ENCODE results near the gene HTT.
A peak's percentile ranks its signal among the peaks of the same experiment; 100 is the strongest.
"Not testable (repeated sequence)": the region's sequence is repeated elsewhere in the genome, so short reads cannot be mapped to it uniquely, and the experiment has no call there.

The HTT gene

GRCh38 chr4:3083732-3084131 is 9.3 kb downstream of the HTT start:
- no peak for FAIRE-seq
- no peak for DNase-seq (ENCODE audit: insufficient read length, low spot score)
- TF ChIP-seq, protein P1, sequence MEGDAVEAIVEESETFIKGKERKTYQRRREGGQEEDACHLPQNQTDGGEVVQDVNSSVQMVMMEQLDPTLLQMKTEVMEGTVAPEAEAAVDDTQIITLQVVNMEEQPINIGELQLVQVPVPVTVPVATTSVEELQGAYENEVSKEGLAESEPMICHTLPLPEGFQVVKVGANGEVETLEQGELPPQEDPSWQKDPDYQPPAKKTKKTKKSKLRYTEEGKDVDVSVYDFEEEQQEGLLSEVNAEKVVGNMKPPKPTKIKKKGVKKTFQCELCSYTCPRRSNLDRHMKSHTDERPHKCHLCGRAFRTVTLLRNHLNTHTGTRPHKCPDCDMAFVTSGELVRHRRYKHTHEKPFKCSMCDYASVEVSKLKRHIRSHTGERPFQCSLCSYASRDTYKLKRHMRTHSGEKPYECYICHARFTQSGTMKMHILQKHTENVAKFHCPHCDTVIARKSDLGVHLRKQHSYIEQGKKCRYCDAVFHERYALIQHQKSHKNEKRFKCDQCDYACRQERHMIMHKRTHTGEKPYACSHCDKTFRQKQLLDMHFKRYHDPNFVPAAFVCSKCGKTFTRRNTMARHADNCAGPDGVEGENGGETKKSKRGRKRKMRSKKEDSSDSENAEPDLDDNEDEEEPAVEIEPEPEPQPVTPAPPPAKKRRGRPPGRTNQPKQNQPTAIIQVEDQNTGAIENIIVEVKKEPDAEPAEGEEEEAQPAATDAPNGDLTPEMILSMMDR (IDR thresholded peaks at IDR 0.05; ENCODE audit: insufficient read depth, missing control alignments), result no peak

- DNase-seq (ENCODE audit: insufficient read length, low spot score) (no peak), FAIRE-seq (peak; percentile 11)
- TF ChIP-seq, protein P1 (IDR thresholded peaks at IDR 0.05; ENCODE audit: insufficient read depth, missing control alignments), result no peak
Measured at GRCh38 chr4:3085948-3086670, 11.6 kb downstream of the HTT start.

DNA sequence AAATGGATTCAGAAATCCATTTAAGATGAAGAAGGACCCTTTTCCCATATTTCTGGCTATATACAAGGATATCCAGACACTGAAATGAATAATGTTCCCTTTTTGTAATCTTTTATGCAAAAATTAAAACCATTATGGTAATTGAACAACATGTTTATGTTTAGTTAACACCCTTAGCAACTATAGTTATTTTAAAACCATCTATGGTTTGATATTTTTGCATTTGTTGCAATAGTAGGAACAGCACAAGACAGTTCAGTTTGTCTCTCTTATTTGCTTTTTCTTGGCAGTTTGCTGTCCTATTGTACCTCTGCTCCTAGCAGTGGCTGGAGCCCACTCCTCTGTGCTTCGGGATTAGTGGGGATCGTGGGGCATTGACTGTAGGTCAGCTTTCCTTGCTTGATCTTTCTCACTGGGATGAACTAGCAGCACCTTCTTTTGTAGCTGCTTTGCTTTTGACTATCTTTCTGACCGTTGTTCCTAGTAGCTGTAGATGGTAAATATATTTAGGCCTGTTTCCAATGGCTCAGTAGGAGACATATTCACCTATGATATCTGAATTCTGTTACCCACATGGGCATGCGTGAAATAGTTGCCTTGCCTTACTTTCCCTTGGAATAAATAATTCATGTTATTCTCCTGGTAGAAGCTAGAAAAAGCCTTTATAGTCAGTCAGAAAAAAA is 12.8 kb downstream of the HTT start:
- no peak for FAIRE-seq
- TF ChIP-seq, protein P1 (IDR thresholded peaks at IDR 0.05; ENCODE audit: insufficient read depth, missing control alignments), result no peak
- DNase-seq (ENCODE audit: insufficient read length, low spot score), result no peak

DNA sequence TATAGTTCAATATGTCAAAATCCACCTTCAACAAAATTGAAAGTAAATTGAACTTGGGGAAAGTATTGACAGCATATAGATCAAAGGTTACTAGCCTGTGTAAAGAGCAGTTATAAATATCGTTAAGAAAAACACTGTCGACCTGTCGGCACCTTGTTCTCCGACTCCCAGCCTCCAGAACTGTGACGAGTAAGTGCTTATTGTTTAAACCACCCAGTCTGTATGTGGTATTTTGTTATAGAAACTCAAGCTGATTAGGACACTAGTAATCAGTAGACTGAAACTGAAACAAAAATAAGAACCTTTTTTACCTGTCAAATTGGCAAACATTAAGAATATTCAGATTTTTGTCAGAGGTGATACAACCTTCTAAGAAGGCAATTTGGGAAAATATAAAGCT is 17.0 kb downstream of the HTT start:
- DNase-seq (ENCODE audit: insufficient read length, low spot score) (no peak), FAIRE-seq (no peak)
- TF ChIP-seq, protein P1 (IDR thresholded peaks at IDR 0.05; ENCODE audit: insufficient read depth, missing control alignments), result no peak

DNA sequence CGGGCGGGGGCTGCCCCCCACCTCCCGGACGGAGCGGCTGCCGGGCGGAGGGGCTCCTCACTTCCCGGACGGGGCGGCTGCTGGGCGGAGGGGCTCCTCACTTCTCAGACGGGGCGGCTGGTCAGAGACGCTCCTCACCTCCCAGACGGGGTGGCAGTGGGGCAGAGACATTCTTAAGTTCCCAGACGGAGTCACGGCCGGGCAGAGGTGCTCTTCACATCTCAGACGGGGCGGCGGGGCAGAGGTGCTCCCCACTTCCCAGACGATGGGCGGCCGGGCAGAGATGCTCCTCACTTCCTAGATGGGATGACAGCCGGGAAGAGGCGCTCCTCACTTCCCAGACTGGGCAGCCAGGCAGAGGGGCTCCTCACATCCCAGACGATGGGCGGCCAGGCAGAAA is 20.2 kb downstream of the HTT start:
- DNase-seq (ENCODE audit: insufficient read length, low spot score); FAIRE-seq: not testable (repeated sequence)

DNA sequence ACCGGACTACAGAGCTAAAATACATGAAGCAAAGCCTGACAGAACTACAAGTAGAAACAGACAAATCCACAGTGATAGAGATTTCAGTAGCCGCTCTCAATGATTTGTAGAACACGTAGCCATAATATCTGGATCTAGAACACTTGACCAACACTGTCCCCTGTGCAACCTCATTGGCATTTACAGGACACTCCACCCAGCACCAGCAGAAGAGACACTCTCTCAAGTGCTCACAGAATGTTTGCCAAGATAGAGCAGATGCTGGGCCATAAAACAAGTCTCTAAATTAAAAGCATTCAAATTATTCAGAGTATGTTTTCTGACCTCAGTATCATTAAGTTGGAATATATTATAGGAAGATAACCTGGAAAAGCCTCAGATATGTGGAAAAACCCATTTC is 21.7 kb downstream of the HTT start:
- no peak for DNase-seq (ENCODE audit: insufficient read length, low spot score)
- FAIRE-seq, result no peak
- TF ChIP-seq, protein P1 (IDR thresholded peaks at IDR 0.05; ENCODE audit: insufficient read depth, missing control alignments), result no peak

- TF ChIP-seq, protein P1 (IDR thresholded peaks at IDR 0.05; ENCODE audit: insufficient read depth, missing control alignments), result no peak
- FAIRE-seq (no peak), DNase-seq (ENCODE audit: insufficient read length, low spot score) (no peak)
Measured at GRCh38 chr4:3098346-3098745, 23.9 kb downstream of the HTT start.
